ENCODE data around the gene LGMN. TPM values are rescaled to one million over a fixed set of nuclear protein-coding genes. Genes with fewer than 3 reads are reported as not detected.

The LGMN gene
- total RNA-seq, 1 experiment from 2014 or later, result 48.8 TPM

DNA sequence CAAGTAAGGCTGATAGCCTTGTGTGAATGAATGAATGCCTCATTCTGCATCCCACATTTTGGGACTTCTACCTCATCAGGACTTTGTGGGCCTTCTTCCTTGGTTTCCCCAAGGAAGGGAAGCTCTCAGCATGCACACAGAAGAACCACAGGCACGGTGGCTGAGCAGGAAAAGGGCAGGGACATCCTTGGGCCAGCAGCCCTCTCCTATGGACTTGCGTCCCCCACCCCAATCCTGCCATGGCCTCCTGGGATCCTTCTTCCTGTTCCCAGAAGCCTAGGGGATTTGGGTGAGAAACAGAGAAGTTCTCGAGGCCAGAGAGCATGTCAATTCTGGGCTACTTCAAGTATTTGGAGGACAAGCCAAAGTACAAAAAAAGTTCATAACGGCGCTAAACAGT, 69.7 kb downstream of the LGMN start:
- Histone ChIP-seq H3K4me2 (no peak overlapping the region), H3K79me2 (ENCODE audit: low read depth) (no peaks in the 10 kb centered on the region), H4K20me1 (ENCODE audit: insufficient read depth) (no peaks in the 10 kb centered on the region), H3K4me3 (no peak overlapping the region), H3F3A (ENCODE audit: insufficient read depth, low read depth) (peaks cover 5% of the 10 kb centered on the region; the same call in 1 of the 2 replicates), H3K27me3 (ENCODE audit: insufficient read depth, low read depth) (no peaks in the 10 kb centered on the region), H3K4me1 (replicated peaks; ENCODE audit: insufficient read depth) (peaks cover 8% of the 10 kb centered on the region), H3K9me2 (ENCODE audit: insufficient read depth) (no peaks in the 10 kb centered on the region), H3K36me3 (ENCODE audit: low read depth) (0 out of 2 replicates have a peak, but pooled peaks cover 4% of the 10 kb centered on the region), H2AFZ (no peak overlapping the region), H3K9me3 (ENCODE audit: insufficient read depth, low read depth) (no peaks in the 10 kb centered on the region), H3K27ac (no peak overlapping the region)
- DNase-seq, result no peak
- no TSS peak for BruUV-seq (replicated peaks)
- no peak for TF ChIP-seq EZH2 (IDR thresholded peaks at IDR 0.05; ENCODE audit: low read depth)
- intact Hi-C loops (cut with micrococcal nuclease; ENCODE audit: unreplicated experiment), result no loop called here
- POLR2A ChIA-PET (ENCODE audit: unreplicated experiment), result no interaction called here
- CTCF ChIA-PET, result no interaction called here

DNA sequence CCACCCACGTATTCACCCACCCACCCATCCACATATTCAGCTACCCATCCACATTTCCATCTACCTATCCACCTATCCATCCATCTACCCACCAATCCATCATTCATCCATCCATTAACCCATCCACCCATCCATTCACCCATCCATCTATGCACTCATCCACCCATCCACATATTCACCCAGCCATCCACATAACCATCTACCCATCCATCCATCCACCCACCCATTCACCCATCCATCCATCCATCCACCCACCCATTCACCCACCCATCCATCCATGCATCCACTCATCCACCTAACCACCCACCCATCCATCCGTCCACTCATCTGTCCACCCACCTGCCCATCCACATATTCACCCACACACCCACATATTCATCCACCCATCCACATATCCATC, 70.5 kb downstream of the LGMN start:
- Histone ChIP-seq H3K9me3 (ENCODE audit: insufficient read depth, low read depth) (no peaks in the 10 kb centered on the region), H3K27ac (no peak overlapping the region), H3K4me1 (replicated peaks; ENCODE audit: insufficient read depth) (peaks cover 8% of the 10 kb centered on the region), H4K20me1 (ENCODE audit: insufficient read depth) (no peaks in the 10 kb centered on the region), H3K4me2 (no peak overlapping the region), H3F3A (ENCODE audit: insufficient read depth, low read depth) (peaks cover 5% of the 10 kb centered on the region; the same call in 1 of the 2 replicates), H3K4me3 (no peak overlapping the region), H2AFZ (no peak overlapping the region), H3K36me3 (ENCODE audit: low read depth) (0 out of 2 replicates have a peak, but pooled peaks cover 4% of the 10 kb centered on the region), H3K9me2 (ENCODE audit: insufficient read depth) (no peaks in the 10 kb centered on the region), H3K79me2 (ENCODE audit: low read depth) (no peaks in the 10 kb centered on the region), H3K27me3 (ENCODE audit: insufficient read depth, low read depth) (no peaks in the 10 kb centered on the region)
- ChIA-PET POLR2A (ENCODE audit: unreplicated experiment) (no interaction called here), CTCF (no interaction called here)
- BruUV-seq (replicated peaks), result no TSS peak
- no peak for DNase-seq
- TF ChIP-seq, protein P1, sequence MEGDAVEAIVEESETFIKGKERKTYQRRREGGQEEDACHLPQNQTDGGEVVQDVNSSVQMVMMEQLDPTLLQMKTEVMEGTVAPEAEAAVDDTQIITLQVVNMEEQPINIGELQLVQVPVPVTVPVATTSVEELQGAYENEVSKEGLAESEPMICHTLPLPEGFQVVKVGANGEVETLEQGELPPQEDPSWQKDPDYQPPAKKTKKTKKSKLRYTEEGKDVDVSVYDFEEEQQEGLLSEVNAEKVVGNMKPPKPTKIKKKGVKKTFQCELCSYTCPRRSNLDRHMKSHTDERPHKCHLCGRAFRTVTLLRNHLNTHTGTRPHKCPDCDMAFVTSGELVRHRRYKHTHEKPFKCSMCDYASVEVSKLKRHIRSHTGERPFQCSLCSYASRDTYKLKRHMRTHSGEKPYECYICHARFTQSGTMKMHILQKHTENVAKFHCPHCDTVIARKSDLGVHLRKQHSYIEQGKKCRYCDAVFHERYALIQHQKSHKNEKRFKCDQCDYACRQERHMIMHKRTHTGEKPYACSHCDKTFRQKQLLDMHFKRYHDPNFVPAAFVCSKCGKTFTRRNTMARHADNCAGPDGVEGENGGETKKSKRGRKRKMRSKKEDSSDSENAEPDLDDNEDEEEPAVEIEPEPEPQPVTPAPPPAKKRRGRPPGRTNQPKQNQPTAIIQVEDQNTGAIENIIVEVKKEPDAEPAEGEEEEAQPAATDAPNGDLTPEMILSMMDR (conservative IDR thresholded peaks at IDR 0.05), result no peak
- no peak for TF ChIP-seq EZH2 (IDR thresholded peaks at IDR 0.05; ENCODE audit: low read depth)
- intact Hi-C loops (cut with micrococcal nuclease; ENCODE audit: unreplicated experiment), result no loop called here

DNA sequence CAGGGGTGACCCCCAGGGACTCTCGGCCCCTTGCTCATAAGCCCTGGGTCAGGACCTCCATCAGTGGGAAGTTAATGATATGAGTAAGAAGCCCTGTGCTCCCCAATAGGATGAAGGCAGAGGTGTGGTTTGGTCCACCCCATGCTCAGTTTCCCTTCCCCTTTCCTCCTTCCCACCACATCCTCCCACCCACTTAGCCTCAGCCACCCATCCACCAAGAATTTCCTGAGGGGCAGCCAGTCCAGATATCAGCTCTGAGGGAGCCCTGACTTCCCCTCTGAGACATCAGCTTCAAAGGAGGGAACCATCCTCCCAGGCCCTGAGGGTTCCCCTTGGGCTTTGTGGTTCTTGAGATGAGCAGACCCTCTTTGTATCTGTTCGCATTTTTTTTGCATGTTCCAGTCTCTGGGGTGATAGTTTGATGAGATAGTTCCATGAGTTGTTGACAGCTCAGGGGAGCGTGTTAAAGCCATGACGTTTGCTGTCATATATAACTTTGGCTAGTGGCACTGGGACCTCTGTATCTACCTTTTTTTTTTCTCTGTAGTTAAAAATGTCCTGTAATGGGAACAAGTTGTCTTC, 71.2 kb downstream of the LGMN start:
- TF ChIP-seq, protein P1 (conservative IDR thresholded peaks at IDR 0.05), result no peak
- no peak for TF ChIP-seq EZH2 (IDR thresholded peaks at IDR 0.05; ENCODE audit: low read depth)
- H3K9me2 ChIP-seq (ENCODE audit: insufficient read depth), result no peaks in the 10 kb centered on the region
- H3K4me2 ChIP-seq, result no peak overlapping the region
- CTCF ChIA-PET, result no interaction called here
- POLR2A ChIA-PET (ENCODE audit: unreplicated experiment), result no interaction called here
- H3K9me3 ChIP-seq (ENCODE audit: insufficient read depth, low read depth), result no peaks in the 10 kb centered on the region
- no peaks in the 10 kb centered on the region for H3K79me2 ChIP-seq (ENCODE audit: low read depth)
- peaks cover 8% of the 10 kb centered on the region for H3K4me1 ChIP-seq (replicated peaks; ENCODE audit: insufficient read depth)
- BruUV-seq (replicated peaks), result no TSS peak
- H4K20me1 ChIP-seq (ENCODE audit: insufficient read depth), result no peaks in the 10 kb centered on the region
- no peak overlapping the region for H2AFZ ChIP-seq
- H3F3A ChIP-seq (ENCODE audit: insufficient read depth, low read depth), result peaks cover 5% of the 10 kb centered on the region; the same call in 1 of the 2 replicates
- H3K27ac ChIP-seq, result no peak overlapping the region
- intact Hi-C loops (cut with micrococcal nuclease; ENCODE audit: unreplicated experiment), result no loop called here
- no peak for DNase-seq
- H3K4me3 ChIP-seq, result no peak overlapping the region
- no peaks in the 10 kb centered on the region for H3K27me3 ChIP-seq (ENCODE audit: insufficient read depth, low read depth)
- 0 out of 2 replicates have a peak, but pooled peaks cover 4% of the 10 kb centered on the region for H3K36me3 ChIP-seq (ENCODE audit: low read depth)

All from PC-9 (cell line).